Gastrocnemius medialis (tissue), 4 donors: ENCODE measurements around the gene RBBP8NL.

ENCODE experiments used
- POLR2A ChIP-seq, 2 donors: fragments of 450-650 bp; IDR thresholded peaks; one replicate each; pipeline ENCODE4 v1.6.1; 2017; ENCODE audit warnings: antibody characterized with exemption in 2 of 2, mild to moderate bottlenecking in 2 of 2, moderate library complexity in 2 of 2
- TF ChIP-seq, protein P1 (sequence below), 5 experiments: fragments of 450-650 bp in 3 of 5; fragments of 200-600 bp in 2 of 5; sonication (generic) in 2 of 5; IDR thresholded peaks in 4 of 5; conservative IDR thresholded peaks in 1 of 5; 1 replicate in 4 of 5; 2 replicates in 1 of 5; pipeline ENCODE4 v1.5.1; 2016 to 2019; ENCODE audit warnings: antibody characterized with exemption in 5 of 5, mild to moderate bottlenecking in 3 of 5, moderate library complexity in 3 of 5

DNA sequence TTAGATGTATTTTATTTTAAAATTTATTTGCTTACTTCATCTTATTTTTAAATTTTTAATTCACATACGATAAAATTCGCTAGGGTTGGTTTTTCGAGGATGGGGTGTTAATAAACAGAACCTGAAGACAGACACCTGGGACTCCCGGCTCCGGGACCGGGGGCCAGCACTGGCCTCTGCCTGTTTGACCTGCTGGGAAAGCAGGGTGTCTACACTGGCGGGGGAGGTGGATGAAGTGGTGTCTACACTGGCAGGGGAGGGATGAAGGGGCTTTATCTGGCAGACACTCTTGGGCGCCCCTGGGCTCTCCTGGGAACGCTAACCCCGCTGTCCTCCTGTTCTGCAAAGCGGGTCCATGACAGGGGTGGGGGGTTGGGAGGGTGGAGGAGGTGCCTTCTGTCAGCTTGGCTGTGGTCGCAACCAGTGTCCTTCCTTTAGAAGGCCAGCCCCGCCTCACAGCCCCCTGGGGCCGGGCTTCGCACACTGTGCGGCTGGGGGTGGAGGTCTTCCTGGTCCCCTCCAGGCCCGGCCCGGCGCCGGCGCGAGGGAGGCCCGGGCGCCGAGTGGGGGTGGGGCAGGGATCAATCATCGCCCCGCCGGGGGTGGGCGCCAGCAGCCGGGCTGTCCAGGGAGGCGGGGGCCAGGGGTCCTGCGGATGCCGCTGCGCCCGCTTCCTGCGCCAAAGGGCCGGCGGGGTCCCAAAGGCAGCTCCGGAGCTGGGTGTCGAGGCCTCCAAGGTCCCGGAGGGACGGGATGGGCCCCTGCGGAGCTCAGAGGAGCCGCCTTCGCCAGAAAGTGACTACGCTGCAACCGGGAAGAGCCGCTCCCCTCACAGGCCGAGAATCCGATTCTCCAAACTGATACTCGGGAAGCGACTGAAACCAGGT is 46.6 kb upstream of the RBBP8NL start:
- TF ChIP-seq, protein P1, sequence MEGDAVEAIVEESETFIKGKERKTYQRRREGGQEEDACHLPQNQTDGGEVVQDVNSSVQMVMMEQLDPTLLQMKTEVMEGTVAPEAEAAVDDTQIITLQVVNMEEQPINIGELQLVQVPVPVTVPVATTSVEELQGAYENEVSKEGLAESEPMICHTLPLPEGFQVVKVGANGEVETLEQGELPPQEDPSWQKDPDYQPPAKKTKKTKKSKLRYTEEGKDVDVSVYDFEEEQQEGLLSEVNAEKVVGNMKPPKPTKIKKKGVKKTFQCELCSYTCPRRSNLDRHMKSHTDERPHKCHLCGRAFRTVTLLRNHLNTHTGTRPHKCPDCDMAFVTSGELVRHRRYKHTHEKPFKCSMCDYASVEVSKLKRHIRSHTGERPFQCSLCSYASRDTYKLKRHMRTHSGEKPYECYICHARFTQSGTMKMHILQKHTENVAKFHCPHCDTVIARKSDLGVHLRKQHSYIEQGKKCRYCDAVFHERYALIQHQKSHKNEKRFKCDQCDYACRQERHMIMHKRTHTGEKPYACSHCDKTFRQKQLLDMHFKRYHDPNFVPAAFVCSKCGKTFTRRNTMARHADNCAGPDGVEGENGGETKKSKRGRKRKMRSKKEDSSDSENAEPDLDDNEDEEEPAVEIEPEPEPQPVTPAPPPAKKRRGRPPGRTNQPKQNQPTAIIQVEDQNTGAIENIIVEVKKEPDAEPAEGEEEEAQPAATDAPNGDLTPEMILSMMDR (IDR thresholded peaks at IDR 0.05 in 4 of 5, conservative IDR thresholded peaks at IDR 0.05 in 1 of 5): no peak
- no peak for TF ChIP-seq POLR2A (IDR thresholded peaks at IDR 0.05)
